ENCODE measurements around the gene PPP4C. TPM values are rescaled to one million over a fixed set of nuclear protein-coding genes. Genes with fewer than 3 reads are reported as not detected.

The PPP4C gene
- 137 to 149 TPM (median 140 TPM) in 5 replicates for total RNA-seq (2022; extraction: Qiagen RNA extraction)

DNA sequence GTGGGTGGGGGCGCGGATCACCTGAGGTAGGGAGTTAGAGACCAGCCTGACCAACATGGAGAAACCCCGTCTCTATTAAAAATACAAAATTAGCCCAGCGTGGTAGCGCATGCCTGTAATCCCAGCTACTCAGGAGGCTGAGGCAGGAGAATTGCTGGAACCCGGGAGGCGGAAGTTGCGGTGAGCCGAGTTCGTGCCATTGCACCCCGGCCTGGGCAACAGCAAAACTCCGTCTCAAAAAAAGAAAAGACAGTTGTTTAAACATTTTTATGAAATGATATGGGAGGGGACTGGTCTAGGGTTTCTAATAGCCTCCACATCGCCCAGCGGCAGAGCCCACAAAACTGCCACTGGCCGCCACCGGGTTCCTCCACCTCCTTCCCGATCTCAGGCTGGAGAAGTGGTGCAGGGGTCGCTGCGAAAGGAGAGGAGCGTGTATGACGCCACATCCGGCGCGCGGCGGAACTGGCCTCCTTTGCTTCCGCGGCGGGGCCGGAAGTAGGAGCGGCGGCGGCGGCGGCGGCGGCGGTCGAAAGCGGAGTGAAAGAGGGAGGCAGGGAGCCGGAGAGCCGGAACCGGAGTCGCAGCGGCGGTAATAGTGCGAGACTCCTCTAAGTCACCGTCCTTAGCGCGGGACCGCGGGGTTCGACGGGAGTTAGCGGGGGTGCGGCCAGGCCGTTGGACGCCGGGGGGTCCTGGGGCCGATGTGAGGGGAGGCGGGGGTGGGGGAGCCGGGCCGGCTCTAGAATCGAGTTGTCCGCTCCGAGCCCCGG, at the start of gene PPP4C:
Gene PPP4C (plus strand): TSS at position 492 of the 773 bp plus-strand sequence. CDS start 384 bp downstream, outside the sequence.

DNA sequence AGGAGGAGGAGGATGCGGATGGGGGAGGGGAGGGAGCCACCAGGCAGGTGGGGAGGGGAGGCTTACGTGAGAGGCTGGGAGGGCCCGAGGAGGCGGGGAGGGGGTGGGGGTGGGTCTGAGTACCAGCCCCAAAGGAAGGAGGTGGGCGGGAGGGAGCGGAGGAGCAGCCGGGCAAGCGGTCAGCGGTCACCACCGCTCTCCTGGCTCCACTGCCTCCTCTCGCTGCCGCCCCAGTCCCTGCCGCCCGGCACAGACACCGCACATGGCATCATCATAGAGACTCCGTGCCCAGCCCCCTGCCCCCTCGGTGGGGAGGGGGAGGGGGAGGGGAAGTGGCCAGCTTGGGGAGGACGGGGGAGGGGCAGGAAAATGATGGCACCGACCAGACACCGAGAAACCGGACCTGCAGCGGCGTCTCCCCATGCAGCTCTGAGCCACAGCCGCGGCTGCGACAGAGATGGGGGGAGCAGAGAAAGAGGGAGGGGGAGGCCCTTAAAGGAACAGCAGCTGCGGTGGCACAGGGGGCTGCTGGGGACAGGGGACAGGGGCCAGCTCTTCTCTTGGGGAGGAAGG, 44.9 kb upstream of the PPP4C start, which contains the start of gene TLCD3B:
Gene TLCD3B (minus strand): TSS at position 431 of the 573 bp plus-strand sequence. CDS start 744 bp downstream, outside the sequence.

DNA sequence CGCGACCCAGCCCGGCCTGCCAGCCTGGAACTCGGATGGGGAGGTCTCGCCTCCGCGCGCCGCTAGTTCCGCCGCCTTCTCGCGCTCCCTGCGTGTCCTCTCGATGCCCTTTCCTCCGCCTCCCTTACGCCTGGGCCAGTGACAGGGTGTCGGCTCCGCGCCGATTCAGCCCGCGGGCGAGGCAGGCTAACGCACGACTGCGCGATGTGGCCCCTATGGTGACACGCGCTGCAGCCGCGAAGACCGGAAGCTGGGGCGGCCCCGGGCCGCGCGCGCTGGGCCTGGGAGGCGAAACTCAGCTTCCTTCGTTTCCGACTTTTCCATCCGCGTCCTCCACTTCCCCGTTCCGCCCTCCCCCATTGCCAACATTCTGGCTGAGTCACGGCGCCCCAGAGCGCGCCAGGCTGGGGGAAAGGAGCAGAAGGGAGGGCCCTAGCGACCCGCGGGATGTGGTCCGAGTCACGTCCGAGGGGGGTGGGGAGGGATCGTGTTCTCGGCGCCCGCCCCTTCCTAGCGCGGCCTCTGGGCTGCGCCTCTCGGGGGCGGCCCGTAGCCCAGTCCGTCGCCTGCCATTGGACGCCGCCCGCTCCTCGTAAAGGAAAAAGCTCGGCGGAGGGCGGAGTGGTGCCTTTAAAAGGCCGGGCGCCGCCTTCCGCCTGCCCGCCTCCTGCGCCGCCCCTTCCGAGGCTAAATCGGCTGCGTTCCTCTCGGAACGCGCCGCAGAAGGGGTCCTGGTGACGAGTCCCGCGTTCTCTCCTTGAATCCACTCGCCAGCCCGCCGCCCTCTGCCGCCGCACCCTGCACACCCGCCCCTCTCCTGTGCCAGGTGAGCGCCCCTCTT, 10.5 kb upstream of the PPP4C start, which contains the start of gene ALDOA:
Gene ALDOA (plus strand): TSS at position 659 of the 841 bp plus-strand sequence. CDS start 1,138 bp downstream, outside the sequence.

DNA sequence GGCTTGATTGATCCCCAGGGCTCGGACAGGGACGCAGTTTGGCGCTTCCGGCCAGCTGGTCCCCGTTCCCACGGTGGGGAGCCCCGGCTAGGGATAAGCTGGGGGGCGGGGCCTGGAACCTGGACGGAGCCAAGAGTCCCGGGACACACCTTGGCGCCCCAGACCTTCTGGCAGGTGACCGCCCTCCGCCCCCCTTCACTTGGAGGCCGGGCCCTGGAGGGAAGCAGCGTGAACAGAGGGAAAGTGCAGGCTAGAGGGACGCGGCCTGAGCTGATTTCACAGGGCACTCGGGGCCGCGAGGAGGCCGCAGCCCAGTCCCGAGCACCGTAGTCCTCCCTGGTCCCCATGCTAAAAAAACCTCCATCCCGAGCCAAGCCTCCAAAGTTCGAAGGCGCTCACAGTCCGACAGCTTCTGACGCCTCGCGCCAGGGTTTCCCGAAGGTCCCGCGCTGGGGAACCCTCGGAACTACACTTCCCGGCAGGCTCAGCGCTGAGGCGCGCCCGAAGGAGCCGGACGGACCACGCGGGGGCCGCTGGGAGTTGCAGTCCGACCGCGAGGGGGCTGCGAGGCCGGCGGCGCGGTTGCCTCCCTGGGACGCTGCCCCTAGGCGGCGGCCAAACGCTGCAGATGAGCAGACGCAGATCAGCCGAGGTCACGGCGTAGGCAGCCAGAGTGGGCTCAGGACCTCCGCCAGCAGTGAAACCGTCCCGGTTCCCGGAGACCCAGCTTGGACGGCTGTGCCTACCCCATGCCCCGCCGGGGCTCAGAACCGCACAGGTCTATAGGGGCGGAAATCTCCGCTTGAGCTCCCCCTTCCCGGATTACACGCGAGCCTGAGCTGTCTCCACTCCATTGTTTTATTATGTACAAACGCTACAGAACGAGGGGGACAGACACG, 15.9 kb downstream of the PPP4C start, which contains the start of gene TBX6:
Gene TBX6 (minus strand): TSS at position 451 of the 899 bp plus-strand sequence. CDS start 731 bp downstream, outside the sequence.

DNA sequence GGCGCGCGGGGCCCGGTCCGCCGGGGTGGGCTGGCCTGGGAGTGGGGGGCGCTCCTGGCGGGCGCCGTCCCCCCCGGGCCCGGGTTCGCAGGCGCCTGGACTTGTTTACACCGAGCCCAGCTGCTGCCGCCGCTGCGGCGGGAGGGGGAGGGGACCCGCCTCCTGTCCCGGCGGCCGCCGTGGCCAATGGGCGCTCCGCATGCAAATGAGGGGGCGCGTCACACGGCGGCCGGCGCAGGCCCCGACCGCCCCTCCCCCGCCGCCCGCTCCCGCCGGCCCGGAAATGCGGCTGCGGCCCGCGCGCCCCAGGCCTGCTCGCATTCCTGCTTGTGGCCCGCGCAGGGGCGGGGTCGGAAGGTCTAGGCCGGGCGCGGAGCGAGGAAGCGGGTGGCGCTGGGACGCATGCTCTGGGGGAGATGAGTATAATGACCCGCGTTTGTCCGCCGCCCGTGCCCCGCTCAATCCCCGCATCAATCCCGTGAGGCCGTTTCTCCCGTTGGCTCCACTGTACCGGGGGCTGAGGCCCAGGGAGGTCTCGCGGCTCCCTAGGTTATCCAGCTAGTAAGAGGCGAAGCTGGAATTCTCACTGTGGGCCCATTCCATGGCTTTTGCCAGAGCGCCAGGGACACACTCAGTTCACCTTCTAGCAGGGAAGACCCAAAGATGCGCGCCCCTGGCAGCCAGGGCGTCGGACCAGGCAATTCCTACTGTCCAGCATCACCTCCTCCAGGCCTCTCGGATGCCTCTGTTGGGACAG, 20.5 kb downstream of the PPP4C start, which contains the start of gene YPEL3:
Gene YPEL3 (minus strand): TSS at position 109 of the 757 bp plus-strand sequence. CDS start 731 bp downstream, outside the sequence.

DNA sequence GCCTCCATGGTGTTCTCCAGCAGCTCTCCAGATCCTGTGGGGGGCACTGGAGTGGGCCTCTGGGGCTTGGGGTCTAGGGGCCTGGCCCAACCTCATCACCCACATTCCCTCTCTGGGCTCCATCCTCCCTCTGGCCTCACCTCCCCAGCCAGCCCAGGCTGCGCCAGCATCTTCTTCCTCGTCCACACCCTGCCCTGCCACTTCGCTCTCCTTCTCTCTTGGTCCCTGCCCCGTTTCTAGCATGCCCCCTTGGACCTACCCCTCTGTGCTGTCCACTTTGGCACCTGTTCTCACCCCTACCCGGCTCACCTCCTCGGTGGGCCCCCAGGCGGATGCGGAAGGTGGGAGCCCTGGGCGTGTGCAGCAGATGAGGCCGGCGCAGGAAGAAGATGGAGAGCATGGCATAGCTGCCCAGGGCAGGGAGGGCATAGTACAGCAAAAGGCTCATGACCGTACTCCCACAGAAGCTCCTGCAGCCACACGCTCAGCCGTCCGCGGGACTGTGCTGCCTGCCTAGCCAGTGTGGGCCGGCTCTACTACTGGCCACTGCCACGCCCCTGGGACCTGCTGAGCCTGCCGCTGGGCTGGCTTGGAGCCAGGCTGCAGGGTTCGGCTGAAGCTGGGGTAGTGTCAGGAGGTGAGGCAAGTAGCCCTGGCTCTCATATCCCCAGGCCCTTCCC, 37.4 kb downstream of the PPP4C start, which contains the start of gene GDPD3:
Gene GDPD3 (minus strand): TSS at position 507 of the 680 bp plus-strand sequence. CDS start 59 bp downstream, at position 448.

Other genes with a start within 250 kb of the PPP4C start
- gene CDIPT, start 212.8 kb upstream of the PPP4C start, total RNA-seq (2022; extraction: Qiagen RNA extraction) = 67.9 to 92.6 TPM (median 87.4 TPM) in 5 replicates
- gene SEZ6L2, start 176.4 kb upstream of the PPP4C start, total RNA-seq (2022; extraction: Qiagen RNA extraction) = 18.2 to 22.4 TPM (median 20.4 TPM) in 5 replicates
- gene ASPHD1, start 175.5 kb upstream of the PPP4C start, total RNA-seq (2022; extraction: Qiagen RNA extraction) = 15.8 to 26.9 TPM (median 23.3 TPM) in 5 replicates
- 12.0 to 15.5 TPM (median 13.9 TPM) in 5 replicates for gene KCTD13, start 149.8 kb upstream of the PPP4C start, total RNA-seq (2022; extraction: Qiagen RNA extraction)
- gene TMEM219, start 113.9 kb upstream of the PPP4C start, total RNA-seq (2022; extraction: Qiagen RNA extraction) = 83.5 to 102 TPM (median 96.1 TPM) in 5 replicates
- gene TAOK2, start 102.1 kb upstream of the PPP4C start, total RNA-seq (2022; extraction: Qiagen RNA extraction) = 28.0 to 31.9 TPM (median 30.9 TPM) in 5 replicates
- gene HIRIP3, start 80.4 kb upstream of the PPP4C start, total RNA-seq (2022; extraction: Qiagen RNA extraction) = 14.5 to 17.7 TPM (median 15.5 TPM) in 5 replicates
- gene INO80E, start 79.8 kb upstream of the PPP4C start, total RNA-seq (2022; extraction: Qiagen RNA extraction) = 94.8 to 122 TPM (median 102 TPM) in 5 replicates
- gene DOC2A, start 65.0 kb upstream of the PPP4C start, total RNA-seq (2022; extraction: Qiagen RNA extraction) = 1.5 to 2.5 TPM (median 2.0 TPM) in 5 replicates
- not detected in 5 replicates for gene C16orf92, start 52.8 kb upstream of the PPP4C start, total RNA-seq (2022; extraction: Qiagen RNA extraction)
- 0.18 to 0.43 TPM (median 0.32 TPM) in 5 replicates for gene TLCD3B, start 44.7 kb upstream of the PPP4C start, total RNA-seq (2022; extraction: Qiagen RNA extraction)
- 1,622 to 1,806 TPM (median 1,747 TPM) in 5 replicates for gene ALDOA, start 10.2 kb upstream of the PPP4C start, total RNA-seq (2022; extraction: Qiagen RNA extraction)
- 0.23 to 0.33 TPM (median 0.28 TPM) in 5 replicates for gene TBX6, start 15.9 kb downstream of the PPP4C start, total RNA-seq (2022; extraction: Qiagen RNA extraction)
- 4.2 to 10.2 TPM (median 7.7 TPM) in 5 replicates for gene YPEL3, start 20.2 kb downstream of the PPP4C start, total RNA-seq (2022; extraction: Qiagen RNA extraction)
- 1.2 to 1.5 TPM (median 1.3 TPM) in 5 replicates for gene GDPD3, start 37.5 kb downstream of the PPP4C start, total RNA-seq (2022; extraction: Qiagen RNA extraction)
- gene MAPK3, start 47.2 kb downstream of the PPP4C start, total RNA-seq (2022; extraction: Qiagen RNA extraction) = 32.3 to 36.4 TPM (median 35.2 TPM) in 5 replicates
- gene CORO1A, start 107.6 kb downstream of the PPP4C start, total RNA-seq (2022; extraction: Qiagen RNA extraction) = 1.9 to 2.9 TPM (median 2.8 TPM) in 5 replicates
- 98.3 to 218 TPM (median 209 TPM) in 5 replicates for gene BOLA2B, start 117.7 kb downstream of the PPP4C start, total RNA-seq (2022; extraction: Qiagen RNA extraction)
- gene SLX1A, start 117.9 kb downstream of the PPP4C start, total RNA-seq (2022; extraction: Qiagen RNA extraction) = 7.8 to 14.7 TPM (median 13.7 TPM) in 5 replicates
- 4.9 to 10.8 TPM (median 7.0 TPM) in 5 replicates for gene SULT1A3, start 123.3 kb downstream of the PPP4C start, total RNA-seq (2022; extraction: Qiagen RNA extraction)
- gene NPIPB13, start 172.5 kb downstream of the PPP4C start, total RNA-seq (2022; extraction: Qiagen RNA extraction) = 1.7 to 3.0 TPM (median 2.7 TPM) in 5 replicates

Measured in A549 treated with Hydrocortisone at 1 μM for 4 hours (cell line).